A673 (cell line): ENCODE data around the gene BEND3. TPM values are rescaled to one million over a fixed set of nuclear protein-coding genes. Genes with fewer than 3 reads are reported as not detected.

ENCODE experiments used
- BruUV-seq: library from RNA; stranded (reverse); fragments of 400-500 nt; replicated peaks from 2 replicates; lab custom pipeline; 2021; lab: Mats Ljungman, UMichigan
- CTCF ChIA-PET: fragments of 300-600 bp; sonication (Branson Sonifier 250); formaldehyde crosslinking; loops from one replicate; lab custom pipeline; 2022; ENCODE audit warnings: antibody characterized with exemption; lab: Charles Lee
- POLR2A ChIA-PET: fragments of 300-600 bp; sonication (Branson Sonifier 250); formaldehyde crosslinking; loops from one replicate; lab custom pipeline; 2022; ENCODE audit warnings: antibody characterized with exemption; ENCODE audit not compliant: low non-redundant PET; lab: Charles Lee
- DNase-seq: peaks from one replicate; pipeline ENCODE4 v3.0.0-alpha.2; 2015; ENCODE audit warnings: low spot score
- H3K27ac ChIP-seq: fragments of 200-600 bp; sonication (generic); 2 replicates; pipeline ENCODE4 v1.5.1; 2016; ENCODE audit warnings: mixed run types, low read depth, mild to moderate bottlenecking, mixed read lengths, antibody characterized with exemption, low read length; ENCODE audit not compliant: poor library complexity, severe bottlenecking
- H3K27me3 ChIP-seq: fragments of 200-600 bp; sonication (generic); replicated peaks from 2 replicates; pipeline ENCODE4 v1.6.1; 2017; ENCODE audit warnings: mixed run types, low read depth, mild to moderate bottlenecking, mixed read lengths, antibody characterized with exemption, low read length; ENCODE audit not compliant: insufficient read depth, poor library complexity
- H3K36me3 ChIP-seq: fragments of 200-600 bp; sonication (generic); 2 replicates; pipeline ENCODE4 v1.6.1; 2016; ENCODE audit warnings: mixed run types, mild to moderate bottlenecking, mixed read lengths, antibody characterized with exemption, low read length; ENCODE audit not compliant: insufficient read depth, poor library complexity, severe bottlenecking
- H3K4me1 ChIP-seq: fragments of 200-600 bp; sonication (generic); 2 replicates; pipeline ENCODE4 v1.6.1; 2017; ENCODE audit warnings: mixed run types, mild to moderate bottlenecking, mixed read lengths, antibody characterized with exemption, low read length; ENCODE audit not compliant: insufficient read depth, poor library complexity, severe bottlenecking
- H3K4me3 ChIP-seq: fragments of 200-600 bp; sonication (generic); 2 replicates; pipeline ENCODE4 v1.5.1; 2016; ENCODE audit warnings: low read depth, mixed run types, mild to moderate bottlenecking, mixed read lengths, low read length; ENCODE audit not compliant: poor library complexity, severe bottlenecking
- H3K9me3 ChIP-seq: fragments of 200-600 bp; sonication (generic); 2 replicates; pipeline ENCODE4 v1.6.1; 2016; ENCODE audit warnings: mixed run types, low read depth, mild to moderate bottlenecking, mixed read lengths, antibody characterized with exemption, low read length; ENCODE audit not compliant: poor library complexity, severe bottlenecking
- CTCF ChIP-seq: fragments of 300-800, 200-600 bp; sonication (generic); conservative IDR thresholded peaks from 2 replicates; pipeline ENCODE4 v1.5.1; 2017; ENCODE audit warnings: low read depth, mild to moderate bottlenecking, antibody characterized with exemption, low read length, moderate library complexity, mixed read lengths
- EZH2 ChIP-seq: fragments of 200-600 bp; sonication (generic); IDR thresholded peaks from 2 replicates; pipeline ENCODE4 v1.6.1; 2017; ENCODE audit warnings: borderline replicate concordance, low read depth, mild to moderate bottlenecking, mixed read lengths, antibody characterized with exemption, low read length; ENCODE audit not compliant: poor library complexity, severe bottlenecking
- intact Hi-C: fragments of 100-400 bp; cut with micrococcal nuclease; formaldehyde crosslinking; loops from one replicate; pipeline ENCODE4 v1.10.0; 2022; ENCODE audit not compliant: unreplicated experiment
- total RNA-seq: library from RNA; stranded (reverse); gene quantifications from 2 replicates; pipeline ENCODE4 v1.2.3, GENCODE V29; 2021

The BEND3 gene
- total RNA-seq, 1 experiment from 2014 or later: 10.9 TPM

- DNase-seq: no peak
- no peak for TF ChIP-seq EZH2
- TF ChIP-seq CTCF: no peak
- CTCF ChIA-PET: no interaction called here
- Histone ChIP-seq H3K36me3 (no peaks in the 10 kb centered on the region), H3K27me3 (no peaks in the 10 kb centered on the region), H3K27ac (no peak overlapping the region), H3K9me3 (no peaks in the 10 kb centered on the region), H3K4me3 (no peak overlapping the region), H3K4me1 (no peaks in the 10 kb centered on the region)
- POLR2A ChIA-PET: no interaction called here
- intact Hi-C loops: no loop called here
- BruUV-seq: no TSS peak
Measured at GRCh38 chr6:107102414-107102805, 12.9 kb downstream of the BEND3 start.

GRCh38 chr6:107101686-107102413 is 13.5 kb downstream of the BEND3 start:
- intact Hi-C loops: no loop called here
- Histone ChIP-seq H3K4me3 (no peak overlapping the region), H3K27me3 (no peaks in the 10 kb centered on the region), H3K9me3 (no peaks in the 10 kb centered on the region), H3K27ac (no peak overlapping the region), H3K36me3 (no peaks in the 10 kb centered on the region), H3K4me1 (no peaks in the 10 kb centered on the region)
- no peak for DNase-seq
- TF ChIP-seq EZH2 (no peak), CTCF (no peak)
- POLR2A ChIA-PET: no interaction called here
- CTCF ChIA-PET: no interaction called here
- BruUV-seq: no TSS peak

- H3K4me3 ChIP-seq: no peak overlapping the region
- ChIA-PET CTCF (no interaction called here), POLR2A (no interaction called here)
- no peaks in the 10 kb centered on the region for H3K36me3 ChIP-seq
- no TSS peak for BruUV-seq
- no peaks in the 10 kb centered on the region for H3K9me3 ChIP-seq
- no peak for DNase-seq
- no peak overlapping the region for H3K27ac ChIP-seq
- TF ChIP-seq CTCF (no peak), EZH2 (no peak)
- no peaks in the 10 kb centered on the region for H3K4me1 ChIP-seq
- H3K27me3 ChIP-seq: no peaks in the 10 kb centered on the region
- intact Hi-C loops: no loop called here
Measured at GRCh38 chr6:107101211-107101610, 14.1 kb downstream of the BEND3 start.
